Mucosa of stomach (tissue), 1 donor: ENCODE measurements around the gene DLG2.

Experiments used
- H3K27me3 ChIP-seq: one replicate; pipeline ENCODE4 v1.7.0; 2013; ENCODE audit warnings: mild to moderate bottlenecking, low read length; ENCODE audit not compliant: control insufficient read depth, insufficient read depth
- H3K36me3 ChIP-seq: one replicate; pipeline ENCODE4 v1.7.0; 2013; ENCODE audit warnings: low read length; ENCODE audit not compliant: control insufficient read depth, insufficient read depth
- H3K4me1 ChIP-seq: one replicate; pipeline ENCODE4 v1.7.0; 2013; ENCODE audit warnings: mild to moderate bottlenecking, low read length; ENCODE audit not compliant: control insufficient read depth, insufficient read depth
- H3K4me3 ChIP-seq: one replicate; pipeline ENCODE4 v1.7.0; 2013; ENCODE audit warnings: low read length
- H3K9ac ChIP-seq: one replicate; pipeline ENCODE4 v1.7.0; 2013; ENCODE audit warnings: mild to moderate bottlenecking, low read length, moderate library complexity
- H3K9me3 ChIP-seq: one replicate; pipeline ENCODE4 v1.7.0; 2013; ENCODE audit warnings: mild to moderate bottlenecking, low read length, moderate library complexity; ENCODE audit not compliant: control insufficient read depth
- donor health status: Pancreatic carcinoma.

The DLG2 gene

DNA sequence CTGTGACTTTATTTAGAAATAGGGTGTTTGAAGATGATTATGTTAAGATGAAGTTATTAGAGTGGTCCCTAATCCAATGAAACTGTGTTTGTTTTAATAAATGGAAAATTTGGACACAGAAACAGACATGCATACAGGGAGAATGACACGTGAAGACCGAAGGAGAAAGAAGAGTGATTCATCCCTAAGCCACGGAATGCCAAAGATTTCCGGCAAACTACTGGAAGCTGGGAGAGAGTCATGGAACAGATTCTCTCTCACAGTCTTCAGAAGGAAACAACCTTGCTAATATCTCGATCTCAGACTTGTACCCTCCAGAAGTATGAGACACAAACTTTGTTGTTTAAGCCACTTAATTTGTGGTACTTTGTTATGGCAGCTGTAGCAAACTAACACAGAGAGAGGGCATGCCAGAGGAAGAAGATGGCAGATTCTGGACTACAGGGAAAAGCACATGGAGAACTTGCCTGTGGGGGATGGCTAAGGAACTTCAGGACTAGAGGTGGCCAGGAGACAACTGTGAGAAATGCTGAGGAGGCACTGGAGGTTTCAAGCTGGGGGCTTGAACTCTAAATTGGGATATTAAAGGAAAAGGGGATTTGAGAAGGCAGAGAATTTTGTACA lies 1607.5 kb downstream of the DLG2 start:
- H3K4me1 ChIP-seq = no peaks in the 10 kb centered on the region
- no peaks in the 10 kb centered on the region for H3K36me3 ChIP-seq

DNA sequence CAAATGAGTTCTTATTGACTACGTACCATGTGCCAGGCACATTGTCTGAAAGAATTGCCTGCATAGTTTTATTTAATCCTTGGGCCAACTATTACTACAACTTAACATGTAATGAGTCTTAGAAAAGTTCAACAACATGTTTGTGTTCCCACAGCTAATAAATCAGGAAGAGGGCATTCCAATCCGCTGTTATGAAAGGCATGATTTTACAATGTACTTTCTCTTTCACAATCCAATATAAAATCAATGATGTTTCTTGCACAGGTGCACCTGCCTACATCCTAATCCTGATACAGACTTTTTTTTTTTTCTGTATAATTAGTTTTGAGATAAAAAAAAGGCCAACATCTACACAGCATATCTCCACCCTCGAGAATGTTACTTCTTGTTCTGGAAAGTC lies 1612.6 kb downstream of the DLG2 start:
- H3K36me3 ChIP-seq = no peaks in the 10 kb centered on the region
- no peaks in the 10 kb centered on the region for H3K27me3 ChIP-seq
- no peaks in the 10 kb centered on the region for H3K9me3 ChIP-seq
- H3K9ac ChIP-seq = no peak overlapping the region
- no peaks in the 10 kb centered on the region for H3K4me1 ChIP-seq
- no peak overlapping the region for H3K4me3 ChIP-seq

More for the DNA sequence above, 1607.5 kb downstream of the DLG2 start:
- Histone ChIP-seq H3K27me3 (no peaks in the 10 kb centered on the region), H3K4me3 (no peak overlapping the region), H3K9ac (no peak overlapping the region), H3K9me3 (no peaks in the 10 kb centered on the region)

DNA sequence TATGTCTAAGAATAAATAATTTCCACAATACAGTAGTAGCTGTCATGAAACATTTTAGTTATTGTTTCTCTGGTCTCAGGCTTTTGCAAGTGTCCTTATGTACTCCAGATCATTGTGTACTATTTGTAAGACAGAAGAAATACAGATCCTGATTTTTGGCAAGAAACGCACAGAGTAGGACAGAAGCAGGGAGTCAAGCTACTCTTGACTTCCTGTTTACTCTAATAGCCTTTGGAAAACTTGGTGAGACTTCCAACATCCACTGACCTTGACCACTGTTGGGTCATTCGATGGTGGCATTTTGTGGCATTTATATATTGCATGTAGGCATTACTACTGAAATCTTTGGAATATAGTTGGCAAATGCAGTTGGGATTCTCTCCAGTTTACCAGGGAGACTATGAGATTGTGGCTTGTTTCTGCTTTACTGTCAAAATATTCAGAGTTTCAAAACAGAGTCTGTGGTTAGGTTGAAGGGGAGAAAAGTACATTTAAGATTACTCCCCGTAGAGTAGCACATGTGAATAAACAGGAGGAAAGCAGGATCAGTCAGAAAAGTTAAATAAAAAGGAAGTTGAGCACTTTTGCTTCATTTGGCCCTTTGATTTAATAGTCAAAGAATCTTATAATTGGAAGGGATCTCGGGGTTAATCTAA lies 1614.8 kb downstream of the DLG2 start:
- H3K36me3 ChIP-seq = no peaks in the 10 kb centered on the region
- no peaks in the 10 kb centered on the region for H3K9me3 ChIP-seq
- H3K4me1 ChIP-seq = no peaks in the 10 kb centered on the region
- no peak overlapping the region for H3K9ac ChIP-seq
- H3K4me3 ChIP-seq = no peak overlapping the region
- H3K27me3 ChIP-seq = no peaks in the 10 kb centered on the region

DNA sequence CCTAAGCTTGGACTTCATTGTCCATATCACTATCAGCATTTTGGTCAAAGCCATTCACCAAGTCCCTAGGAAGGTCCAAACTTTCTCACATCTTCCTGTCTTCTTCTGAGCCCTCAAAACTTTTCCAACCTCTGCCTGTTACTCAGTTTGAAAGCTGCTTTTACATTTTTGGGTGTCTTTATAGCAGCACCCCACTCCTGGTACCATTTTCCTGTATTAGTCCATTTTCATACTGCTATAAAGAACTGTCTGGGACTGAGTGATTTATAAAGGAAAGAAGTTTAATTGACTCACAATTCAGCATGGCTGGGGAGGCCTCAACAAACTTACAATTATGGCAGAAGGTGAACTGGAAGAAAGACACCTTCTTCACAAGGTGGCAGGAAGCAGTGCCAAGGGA lies 1624.0 kb downstream of the DLG2 start:
- Histone ChIP-seq H3K27me3 (no peaks in the 10 kb centered on the region), H3K4me3 (no peak overlapping the region), H3K9ac (no peak overlapping the region), H3K36me3 (no peaks in the 10 kb centered on the region), H3K9me3 (no peaks in the 10 kb centered on the region), H3K4me1 (no peaks in the 10 kb centered on the region)

DNA sequence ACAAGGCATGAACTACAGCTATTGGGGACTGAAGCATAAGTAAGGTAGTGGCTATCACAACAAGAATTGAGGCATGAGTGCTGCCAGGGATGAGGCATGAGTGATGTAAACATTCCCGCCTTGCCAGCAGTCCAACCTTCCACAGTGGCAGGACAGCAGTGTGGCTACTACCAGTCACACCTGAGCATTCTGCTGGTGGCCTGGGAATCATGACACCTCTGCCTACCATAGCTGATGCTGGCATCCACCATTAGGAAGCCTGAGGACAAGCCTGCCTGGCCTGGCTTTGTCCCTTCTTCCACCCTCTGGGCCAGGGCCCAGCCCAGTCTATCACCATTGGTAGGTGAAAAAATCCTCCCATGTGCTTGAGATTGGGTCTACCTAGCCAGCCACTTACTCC lies 1628.2 kb downstream of the DLG2 start:
- H3K4me1 ChIP-seq = no peaks in the 10 kb centered on the region
- H3K27me3 ChIP-seq = no peaks in the 10 kb centered on the region
- no peaks in the 10 kb centered on the region for H3K9me3 ChIP-seq
- no peaks in the 10 kb centered on the region for H3K36me3 ChIP-seq
- H3K4me3 ChIP-seq = no peak overlapping the region
- no peak overlapping the region for H3K9ac ChIP-seq

DNA sequence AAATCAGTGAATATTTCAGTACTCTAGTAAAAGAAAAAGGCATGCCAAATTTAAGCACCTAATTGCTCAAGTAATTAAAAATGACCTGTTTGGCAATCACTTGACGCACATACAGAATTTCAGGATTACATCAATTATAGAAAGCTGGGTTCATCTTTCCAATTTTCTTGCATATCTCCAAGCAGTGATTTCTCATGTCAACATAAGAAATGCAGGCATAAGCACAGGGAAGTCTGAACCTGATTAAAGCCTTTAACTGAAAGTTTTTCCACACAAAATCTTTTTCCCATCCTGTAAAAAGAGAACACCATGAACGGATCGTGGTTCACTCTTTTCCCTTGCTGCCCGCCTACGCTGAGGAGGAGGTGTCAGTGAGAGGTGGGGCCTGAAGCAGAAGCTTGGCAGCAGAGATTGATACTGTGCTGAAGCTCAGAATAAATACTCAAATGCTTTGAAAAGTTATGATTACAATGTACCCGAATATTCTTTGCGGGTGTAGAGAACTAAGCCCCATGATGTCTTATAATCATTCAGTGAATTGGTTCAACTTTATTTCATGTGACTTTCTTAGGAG lies 1636.9 kb downstream of the DLG2 start:
- Histone ChIP-seq H3K4me1 (no peaks in the 10 kb centered on the region), H3K4me3 (no peak overlapping the region), H3K36me3 (no peaks in the 10 kb centered on the region), H3K27me3 (no peaks in the 10 kb centered on the region), H3K9me3 (no peaks in the 10 kb centered on the region), H3K9ac (no peak overlapping the region)

DNA sequence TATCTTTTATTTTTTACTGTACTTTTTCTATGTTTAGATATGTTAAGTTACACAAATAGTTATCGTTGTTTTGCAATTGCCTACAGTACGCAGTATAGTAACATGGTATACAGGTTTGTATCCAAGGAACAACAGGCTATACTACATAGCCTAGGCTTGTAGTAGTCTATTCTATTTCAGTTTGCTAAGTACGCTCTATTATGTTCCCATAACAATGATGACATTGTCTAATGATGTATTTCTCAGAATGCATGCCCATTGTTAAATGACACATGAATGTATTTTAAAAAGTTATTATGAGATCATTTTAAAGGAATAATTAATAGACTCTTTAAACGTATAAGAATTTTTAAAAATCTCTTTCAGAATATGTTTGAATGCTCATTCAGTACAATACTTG lies 1644.3 kb downstream of the DLG2 start:
- Histone ChIP-seq H3K36me3 (no peaks in the 10 kb centered on the region), H3K9me3 (no peaks in the 10 kb centered on the region), H3K4me3 (no peak overlapping the region), H3K4me1 (peaks cover 7% of the 10 kb centered on the region), H3K9ac (no peak overlapping the region), H3K27me3 (no peaks in the 10 kb centered on the region)

DNA sequence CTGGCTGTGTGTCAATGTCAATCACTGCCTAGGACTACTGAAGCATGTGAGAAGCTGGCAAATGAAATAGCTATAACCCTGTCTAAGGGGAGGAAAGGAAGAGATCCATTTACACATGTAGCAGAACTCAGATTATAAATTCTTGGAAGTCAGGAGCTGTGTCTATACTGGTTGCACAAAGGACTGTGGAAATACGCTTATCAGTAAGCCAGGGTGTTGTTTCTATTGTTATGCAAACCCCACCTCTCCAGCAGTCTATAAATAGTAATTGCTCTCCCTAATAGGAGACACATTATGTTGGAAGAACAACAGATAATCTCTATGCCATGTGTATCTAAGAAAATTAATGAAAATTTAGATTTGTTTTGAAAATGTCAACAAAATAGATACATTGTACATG lies 1647.6 kb downstream of the DLG2 start:
- no peaks in the 10 kb centered on the region for H3K27me3 ChIP-seq
- no peaks in the 10 kb centered on the region for H3K9me3 ChIP-seq
- H3K4me1 ChIP-seq = peaks cover 7% of the 10 kb centered on the region
- H3K36me3 ChIP-seq = no peaks in the 10 kb centered on the region
- no peak overlapping the region for H3K9ac ChIP-seq
- H3K4me3 ChIP-seq = no peak overlapping the region

DNA sequence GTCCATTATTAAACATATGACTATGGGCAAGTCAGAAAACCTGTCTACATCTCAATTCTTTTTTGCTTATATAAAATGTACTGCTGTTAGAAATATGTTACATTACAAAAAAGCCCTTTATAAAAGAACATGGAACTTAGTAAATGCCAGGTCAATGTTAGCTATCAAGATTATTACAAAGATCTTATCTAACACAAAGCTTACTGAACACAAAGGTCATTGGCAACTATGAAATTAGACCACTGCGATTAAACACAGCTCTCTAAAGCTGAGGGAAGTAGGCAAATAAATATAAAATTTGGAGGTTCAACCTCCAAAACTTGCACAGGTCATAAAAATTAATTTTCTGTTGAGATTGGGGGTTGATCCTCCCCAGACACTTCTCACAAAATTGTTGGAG lies 1648.2 kb downstream of the DLG2 start:
- Histone ChIP-seq H3K4me3 (no peak overlapping the region), H3K9me3 (no peaks in the 10 kb centered on the region), H3K27me3 (no peaks in the 10 kb centered on the region)

DNA sequence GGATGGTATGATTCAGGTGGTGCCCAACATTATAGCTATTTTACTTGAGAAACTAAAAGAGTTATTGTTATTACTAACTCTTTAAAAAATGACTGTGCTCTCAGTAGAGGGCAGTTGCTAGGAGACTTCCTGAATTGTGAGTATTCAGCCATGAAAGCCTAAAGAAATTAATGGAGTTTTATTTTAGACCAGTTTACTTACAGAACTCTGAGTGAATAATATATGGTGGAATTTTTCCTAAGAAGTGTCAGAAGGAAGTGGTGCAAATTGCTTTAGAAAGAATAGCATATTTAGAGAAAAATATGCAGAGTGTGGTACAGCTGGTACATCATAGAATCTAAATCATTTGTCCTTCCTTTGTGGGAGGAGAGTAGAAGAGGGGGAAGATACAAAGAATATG lies 1651.1 kb downstream of the DLG2 start:
- Histone ChIP-seq H3K27me3 (no peaks in the 10 kb centered on the region), H3K4me3 (no peak overlapping the region), H3K36me3 (no peaks in the 10 kb centered on the region), H3K9me3 (no peaks in the 10 kb centered on the region), H3K9ac (no peak overlapping the region), H3K4me1 (peaks cover 7% of the 10 kb centered on the region)

More for the DNA sequence above, 1648.2 kb downstream of the DLG2 start:
- Histone ChIP-seq H3K9ac (no peak overlapping the region), H3K4me1 (peaks cover 7% of the 10 kb centered on the region), H3K36me3 (no peaks in the 10 kb centered on the region)

DNA sequence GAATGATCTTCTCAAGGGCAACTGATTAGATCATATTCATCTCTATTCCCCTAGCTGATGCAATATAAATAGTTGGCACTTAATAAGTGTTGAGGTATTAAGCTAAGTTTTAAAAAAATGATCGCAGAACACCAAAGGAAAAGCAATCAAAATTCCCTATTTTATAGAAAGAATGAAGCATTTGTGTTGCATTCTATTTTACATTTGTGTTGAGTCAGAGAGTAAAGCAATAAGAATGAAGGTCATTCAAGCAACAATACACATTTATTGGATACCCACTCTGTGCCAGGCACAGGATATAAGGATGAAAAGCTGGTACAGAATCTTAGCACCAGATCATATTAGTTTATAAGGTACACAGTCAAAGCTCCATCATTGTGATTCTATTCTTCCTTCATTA lies 1654.6 kb downstream of the DLG2 start:
- Histone ChIP-seq H3K4me1 (no peaks in the 10 kb centered on the region), H3K9ac (no peak overlapping the region), H3K9me3 (no peaks in the 10 kb centered on the region), H3K36me3 (no peaks in the 10 kb centered on the region), H3K27me3 (no peaks in the 10 kb centered on the region), H3K4me3 (no peak overlapping the region)

DNA sequence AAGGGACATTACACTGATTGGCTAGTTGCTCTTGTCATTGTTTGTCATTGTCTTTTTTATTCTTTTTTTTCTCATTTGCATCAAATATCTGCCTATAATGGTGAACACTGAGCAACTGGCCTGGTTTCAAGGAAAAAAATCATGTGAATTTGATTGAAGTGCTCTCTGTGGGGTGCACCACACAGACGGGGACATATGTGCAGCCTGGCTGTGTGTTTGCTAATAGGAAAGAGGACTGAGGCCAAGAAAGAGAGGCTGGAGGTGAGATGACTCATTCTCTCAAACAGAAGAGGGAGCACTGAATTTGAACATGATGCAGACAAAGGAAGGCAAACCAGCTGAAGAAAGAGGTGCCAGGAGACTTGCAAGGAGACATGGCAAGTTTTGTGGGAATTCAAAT lies 1656.1 kb downstream of the DLG2 start:
- Histone ChIP-seq H3K27me3 (no peaks in the 10 kb centered on the region), H3K9me3 (no peaks in the 10 kb centered on the region), H3K36me3 (no peaks in the 10 kb centered on the region), H3K4me3 (no peak overlapping the region), H3K4me1 (no peaks in the 10 kb centered on the region), H3K9ac (no peak overlapping the region)
